Transverse colon (tissue), 4 donors: Measurements from ENCODE around the gene DTX3. TPM values are rescaled to one million over a fixed set of nuclear protein-coding genes. Genes with fewer than 3 reads are reported as not detected.
A peak's percentile ranks its signal among the peaks of the same experiment; 100 is the strongest.

Experiments
- DNase-seq: peaks from one replicate; pipeline ENCODE4 v3.0.0-alpha.2; 2019
- H3K27ac ChIP-seq, 4 donors: fragments of 200-600 bp; sonication (generic); 2 replicates each; pipeline ENCODE4 v1.5.1; 2016 to 2018; ENCODE audit warnings: inconsistent platforms in 4 of 4
- H3K27me3 ChIP-seq: fragments of 200-600 bp; sonication (generic); 2 replicates; pipeline ENCODE4 v1.5.1; 2017; ENCODE audit warnings: inconsistent platforms
- H3K36me3 ChIP-seq, 4 donors: fragments of 200-600 bp; sonication (generic); 2 replicates each; pipeline ENCODE4 v1.5.1; 2017 to 2019; ENCODE audit warnings: inconsistent platforms in 4 of 4
- H3K4me1 ChIP-seq, 4 donors: fragments of 200-600 bp; sonication (generic); 2 replicates each; pipeline ENCODE4 v1.5.1; 2017 to 2020; ENCODE audit warnings: inconsistent platforms in 4 of 4
- H3K4me3 ChIP-seq, 4 donors: fragments of 200-600 bp; sonication (generic); 1 replicate in 1 of 4; 2 replicates in 3 of 4; pipeline versions ENCODE4 v1.5.1 to v1.6.1; 2017 to 2019; ENCODE audit warnings: inconsistent platforms in 4 of 4
- H3K9me3 ChIP-seq, 2 donors: fragments of 200-600 bp; sonication (generic); 2 replicates each; pipeline ENCODE4 v1.5.1; 2017 to 2019; ENCODE audit warnings: inconsistent platforms in 2 of 2
- CTCF ChIP-seq, 5 experiments: fragments of 200-600 bp in 3 of 5; fragments of 450-650 bp in 2 of 5; sonication (generic) in 3 of 5; IDR thresholded peaks; 1 replicate in 2 of 5; 2 replicates in 3 of 5; pipeline ENCODE4 v1.5.1; 2016 to 2017; ENCODE audit warnings: antibody characterized with exemption in 5 of 5, inconsistent platforms in 3 of 5, mild to moderate bottlenecking in 2 of 5, moderate library complexity in 1 of 5
- EP300 ChIP-seq: sonication (generic); formaldehyde crosslinking; IDR thresholded peaks from one replicate; pipeline ENCODE4 v1.6.1; 2017; ENCODE audit warnings: antibody characterized with exemption, low read depth
- POLR2A ChIP-seq: fragments of 450-650 bp; IDR thresholded peaks from one replicate; pipeline ENCODE4 v1.6.1; 2016; ENCODE audit warnings: antibody characterized with exemption, mild to moderate bottlenecking, moderate library complexity
- POLR2AphosphoS5 ChIP-seq, 3 donors: sonication (generic); formaldehyde crosslinking; IDR thresholded peaks; one replicate each; pipeline ENCODE4 v1.6.1; 2016; ENCODE audit warnings: antibody characterized with exemption in 3 of 3
- WGBS, 2 donors: methylation state at CpG; one replicate each; pipeline ENCODE4 v1.1.5; 2018; ENCODE audit warnings: low coverage in 1 of 2; 5-methylcytosine and 5-hydroxymethylcytosine counted together
- in situ Hi-C, 4 donors: fragments of 200-750 bp; cut with MboI; loops; one replicate each; pipeline versions ENCODE4 v1.15.0 to v1.15.1; 2017; ENCODE audit warnings: low sequenced_read_pairs in 3 of 4, low pct_ligation_motif_present in 1 of 4, low pct_unique_long_range_greater_than_20kb in 1 of 4
- intact Hi-C: fragments of 100-400 bp; cut with DNase I; formaldehyde crosslinking; loops from one replicate; pipeline ENCODE4 v1.15.1; 2023; ENCODE audit warnings: low total_unique reads
- total RNA-seq, 4 donors: library from RNA; depleted of rRNA; stranded (reverse); fragments of >200 nt; gene quantifications; one replicate each; pipeline ENCODE4 v1.1.0, GENCODE V29; 2016

The DTX3 gene
- total RNA-seq, 4 donors from 2014 or later, result 8.0 to 10.9 (median 9.6) TPM

GRCh38 chr12:57610554-57611107 lies 6.0 kb downstream of the DTX3 start:
- Histone ChIP-seq H3K9me3 (no peaks in the 10 kb centered on the region), H3K4me1 (peaks cover 8 to 47% (median 21%) of the 10 kb centered on the region in 4 donors), H3K4me3 (peak overlapping the region; percentile 37 to 94 (median 60)), H3K27me3 (peaks cover 55% of the 10 kb centered on the region), H3K36me3 (no peaks in the 10 kb centered on the region), H3K27ac (peak overlapping the region; percentile 81 to 93 (median 84))
- in situ Hi-C loops (no loop called here), intact Hi-C loops (no loop called here)
- TF ChIP-seq POLR2A, result no peak
- TF ChIP-seq CTCF (IDR thresholded peaks at IDR 0.05), result no peak
- peak in 1 of 3 donors; percentile 6 for TF ChIP-seq POLR2AphosphoS5 (IDR thresholded peaks at IDR 0.05)
- no peak for TF ChIP-seq EP300
- peak; percentile 59 for DNase-seq
- 11% methylated on average over 29 of the region's 29 CpGs; no CpG with 5 or more reads in 1 of the 2 donors for WGBS, 2 donors

GRCh38 chr12:57611108-57611826 lies 6.6 kb downstream of the DTX3 start, which contains the start of gene ARHGEF25:
Gene ARHGEF25 (plus strand): TSS chr12:57611435. CDS start chr12:57611895, 460 bp downstream.
- 1% methylated on average over 51 of the region's 55 CpGs; no CpG with 5 or more reads in 1 of the 2 donors for WGBS, 2 donors
- peaks cover 4 to 44% (median 19%) of the 10 kb centered on the region in 4 donors for H3K4me1 ChIP-seq
- intact Hi-C loops, result no loop called here
- H3K27ac ChIP-seq, result peak within 1 kb of the TSS; percentile 81 to 93 (median 84)
- TF ChIP-seq POLR2A, result peak; percentile 40
- peak in 2 of 3 donors; percentile 49 to 52 for TF ChIP-seq POLR2AphosphoS5 (IDR thresholded peaks at IDR 0.05)
- no peak for TF ChIP-seq EP300
- H3K27me3 ChIP-seq, result peaks cover 56% of the 10 kb centered on the region
- DNase-seq, result peak; percentile 73
- H3K4me3 ChIP-seq, result peak within 1 kb of the TSS; percentile 37 to 94 (median 60)
- H3K36me3 ChIP-seq, result no peaks in the 10 kb centered on the region
- in situ Hi-C loops, result no loop called here
- H3K9me3 ChIP-seq, result no peaks in the 10 kb centered on the region

GRCh38 chr12:57611827-57612710 lies 7.4 kb downstream of the DTX3 start:
- no peak for DNase-seq
- Histone ChIP-seq H3K9me3 (no peaks in the 10 kb centered on the region), H3K27me3 (peaks cover 59% of the 10 kb centered on the region), H3K27ac (peak overlapping the region; percentile 81 to 93 (median 84)), H3K4me1 (peaks cover 4 to 44% (median 19%) of the 10 kb centered on the region in 4 donors), H3K36me3 (no peaks in the 10 kb centered on the region), H3K4me3 (peak overlapping the region; percentile 37 to 94 (median 60))
- no peak for TF ChIP-seq CTCF (IDR thresholded peaks at IDR 0.05)
- TF ChIP-seq POLR2A, result no peak
- no peak for TF ChIP-seq POLR2AphosphoS5 (IDR thresholded peaks at IDR 0.05)
- no peak for TF ChIP-seq EP300
- in situ Hi-C loops, result no loop called here
- WGBS, 2 donors, result 23 to 60% methylated on average over 1 to 15 of the region's 23 CpGs
- intact Hi-C loops, result no loop called here

- DNase-seq, result no peak
- H3K36me3 ChIP-seq, result no peaks in the 10 kb centered on the region
- no peaks in the 10 kb centered on the region for H3K9me3 ChIP-seq
- H3K4me3 ChIP-seq, result no peak overlapping the region
- in situ Hi-C loops, result no loop called here
- peak overlapping the region in 3 of 4 donors; percentile 81 to 93 (median 81) for H3K27ac ChIP-seq
- intact Hi-C loops, result no loop called here
- TF ChIP-seq EP300 (no peak), CTCF (IDR thresholded peaks at IDR 0.05) (no peak), POLR2AphosphoS5 (IDR thresholded peaks at IDR 0.05) (no peak), POLR2A (no peak)
- H3K27me3 ChIP-seq, result peaks cover 67% of the 10 kb centered on the region
- H3K4me1 ChIP-seq, result peaks cover 4 to 44% (median 19%) of the 10 kb centered on the region in 4 donors
- 20 to 84% methylated on average over 1 to 10 of the region's 10 CpGs for WGBS, 2 donors
These were observed 8.2 kb downstream of the DTX3 start for GRCh38 chr12:57612711-57613426.
